22Rv1 (cell line): ENCODE data around the gene ASB8.

Experiments
- ZFX ChIP-seq: fragments of 450-650 bp; IDR thresholded peaks from 2 replicates; pipeline ENCODE4 v1.6.1; 2017; ENCODE audit warnings: antibody characterized with exemption, borderline replicate concordance
- TF ChIP-seq, protein P1 (sequence below): fragments of 450-650 bp; IDR thresholded peaks from 2 replicates; pipeline ENCODE4 v1.5.1; 2017; ENCODE audit warnings: mild to moderate bottlenecking

GRCh38 chr12:48183876-48184548 is 26.7 kb upstream of the ASB8 start:
- TF ChIP-seq, protein P1, sequence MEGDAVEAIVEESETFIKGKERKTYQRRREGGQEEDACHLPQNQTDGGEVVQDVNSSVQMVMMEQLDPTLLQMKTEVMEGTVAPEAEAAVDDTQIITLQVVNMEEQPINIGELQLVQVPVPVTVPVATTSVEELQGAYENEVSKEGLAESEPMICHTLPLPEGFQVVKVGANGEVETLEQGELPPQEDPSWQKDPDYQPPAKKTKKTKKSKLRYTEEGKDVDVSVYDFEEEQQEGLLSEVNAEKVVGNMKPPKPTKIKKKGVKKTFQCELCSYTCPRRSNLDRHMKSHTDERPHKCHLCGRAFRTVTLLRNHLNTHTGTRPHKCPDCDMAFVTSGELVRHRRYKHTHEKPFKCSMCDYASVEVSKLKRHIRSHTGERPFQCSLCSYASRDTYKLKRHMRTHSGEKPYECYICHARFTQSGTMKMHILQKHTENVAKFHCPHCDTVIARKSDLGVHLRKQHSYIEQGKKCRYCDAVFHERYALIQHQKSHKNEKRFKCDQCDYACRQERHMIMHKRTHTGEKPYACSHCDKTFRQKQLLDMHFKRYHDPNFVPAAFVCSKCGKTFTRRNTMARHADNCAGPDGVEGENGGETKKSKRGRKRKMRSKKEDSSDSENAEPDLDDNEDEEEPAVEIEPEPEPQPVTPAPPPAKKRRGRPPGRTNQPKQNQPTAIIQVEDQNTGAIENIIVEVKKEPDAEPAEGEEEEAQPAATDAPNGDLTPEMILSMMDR = peak; percentile 8
- TF ChIP-seq ZFX = no peak
